Measurements from ENCODE around the gene SLCO2B1.

SLCO2B1 gene

GRCh38 chr11:75145972-75146519 is 4.9 kb upstream of the SLCO2B1 start:
- DNase-seq: no peak

GRCh38 chr11:75146711-75147110 is 4.2 kb upstream of the SLCO2B1 start:
- DNase-seq: no peak

- DNase-seq: no peak
Measured at GRCh38 chr11:75147191-75147874, 3.6 kb upstream of the SLCO2B1 start.

GRCh38 chr11:75147875-75148263 is 3.0 kb upstream of the SLCO2B1 start:
- DNase-seq: no peak

GRCh38 chr11:75148436-75148983 is 2.4 kb upstream of the SLCO2B1 start:
- DNase-seq: no peak

GRCh38 chr11:75149766-75150465 is 991 bp upstream of the SLCO2B1 start:
- no peak for DNase-seq

- DNase-seq: peak; percentile 48 to 68
Measured at GRCh38 chr11:75151346-75152047, 590 bp downstream of the SLCO2B1 start.

- no peak for DNase-seq
Measured at GRCh38 chr11:75152090-75152489, 1.2 kb downstream of the SLCO2B1 start.

- DNase-seq: no peak
Measured at GRCh38 chr11:75152651-75153427, 1.9 kb downstream of the SLCO2B1 start.

GRCh38 chr11:75154646-75155569 is 4.0 kb downstream of the SLCO2B1 start:
- DNase-seq: no peak

GRCh38 chr11:75155570-75156422 is 4.9 kb downstream of the SLCO2B1 start:
- no peak for DNase-seq

GRCh38 chr11:75158241-75158640 is 7.3 kb downstream of the SLCO2B1 start:
- DNase-seq: no peak

- DNase-seq: no peak
Measured at GRCh38 chr11:75158696-75159150, 7.8 kb downstream of the SLCO2B1 start.

- no peak for DNase-seq
Measured at GRCh38 chr11:75159151-75159953, 8.4 kb downstream of the SLCO2B1 start.

- DNase-seq: no peak
Measured at GRCh38 chr11:75160220-75160757, 9.4 kb downstream of the SLCO2B1 start.

- no peak for DNase-seq
Measured at GRCh38 chr11:75160880-75161279, 10.0 kb downstream of the SLCO2B1 start.

- no peak for DNase-seq
Measured at GRCh38 chr11:75161506-75162095, 10.7 kb downstream of the SLCO2B1 start.

- DNase-seq: no peak
Measured at GRCh38 chr11:75162954-75163353, 12.0 kb downstream of the SLCO2B1 start.

Data from SHP77 (cell line).